ENCODE data around the gene CRYBG2. TPM values are rescaled to one million over a fixed set of nuclear protein-coding genes. Genes with fewer than 3 reads are reported as not detected.

Gene CRYBG2
- total RNA-seq, 1 donor from 2014 or later = 6.3 TPM

DNA sequence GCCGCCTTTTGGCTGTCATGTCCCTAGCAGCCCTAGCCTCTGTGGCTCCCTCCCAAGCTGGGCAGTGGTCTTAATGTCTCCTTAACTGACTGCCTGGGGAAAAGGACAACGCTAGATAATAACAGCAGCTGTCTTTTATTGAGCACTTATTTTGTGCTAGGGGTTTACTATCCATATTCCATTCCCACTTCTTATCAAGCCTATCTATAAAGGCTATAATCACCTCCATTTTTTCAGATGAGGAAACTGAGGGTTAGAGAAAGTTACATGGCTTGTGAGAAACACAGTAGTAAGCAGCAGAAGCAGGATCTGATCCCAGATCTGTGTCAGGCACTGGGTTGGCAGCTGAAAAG lies 67.9 kb downstream of the CRYBG2 start:
- H3K27me3 Mint-ChIP-seq (ENCODE audit: low read depth) = peaks cover 4% of the 10 kb centered on the region
- TF ChIP-seq, protein P1, sequence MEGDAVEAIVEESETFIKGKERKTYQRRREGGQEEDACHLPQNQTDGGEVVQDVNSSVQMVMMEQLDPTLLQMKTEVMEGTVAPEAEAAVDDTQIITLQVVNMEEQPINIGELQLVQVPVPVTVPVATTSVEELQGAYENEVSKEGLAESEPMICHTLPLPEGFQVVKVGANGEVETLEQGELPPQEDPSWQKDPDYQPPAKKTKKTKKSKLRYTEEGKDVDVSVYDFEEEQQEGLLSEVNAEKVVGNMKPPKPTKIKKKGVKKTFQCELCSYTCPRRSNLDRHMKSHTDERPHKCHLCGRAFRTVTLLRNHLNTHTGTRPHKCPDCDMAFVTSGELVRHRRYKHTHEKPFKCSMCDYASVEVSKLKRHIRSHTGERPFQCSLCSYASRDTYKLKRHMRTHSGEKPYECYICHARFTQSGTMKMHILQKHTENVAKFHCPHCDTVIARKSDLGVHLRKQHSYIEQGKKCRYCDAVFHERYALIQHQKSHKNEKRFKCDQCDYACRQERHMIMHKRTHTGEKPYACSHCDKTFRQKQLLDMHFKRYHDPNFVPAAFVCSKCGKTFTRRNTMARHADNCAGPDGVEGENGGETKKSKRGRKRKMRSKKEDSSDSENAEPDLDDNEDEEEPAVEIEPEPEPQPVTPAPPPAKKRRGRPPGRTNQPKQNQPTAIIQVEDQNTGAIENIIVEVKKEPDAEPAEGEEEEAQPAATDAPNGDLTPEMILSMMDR (conservative IDR thresholded peaks at IDR 0.05) = no peak
- peaks cover 2% of the 10 kb centered on the region for H3K36me3 Mint-ChIP-seq (ENCODE audit: low read depth)
- no peaks in the 10 kb centered on the region for H3K9me3 Mint-ChIP-seq
- no peak for DNase-seq (ENCODE audit: low read depth, low spot score)
- H3K4me3 Mint-ChIP-seq = peak overlapping the region; percentile 19
- peaks cover 67% of the 10 kb centered on the region for H3K4me1 Mint-ChIP-seq
- H3K27ac Mint-ChIP-seq (ENCODE audit: unreplicated experiment) = no peak overlapping the region

DNA sequence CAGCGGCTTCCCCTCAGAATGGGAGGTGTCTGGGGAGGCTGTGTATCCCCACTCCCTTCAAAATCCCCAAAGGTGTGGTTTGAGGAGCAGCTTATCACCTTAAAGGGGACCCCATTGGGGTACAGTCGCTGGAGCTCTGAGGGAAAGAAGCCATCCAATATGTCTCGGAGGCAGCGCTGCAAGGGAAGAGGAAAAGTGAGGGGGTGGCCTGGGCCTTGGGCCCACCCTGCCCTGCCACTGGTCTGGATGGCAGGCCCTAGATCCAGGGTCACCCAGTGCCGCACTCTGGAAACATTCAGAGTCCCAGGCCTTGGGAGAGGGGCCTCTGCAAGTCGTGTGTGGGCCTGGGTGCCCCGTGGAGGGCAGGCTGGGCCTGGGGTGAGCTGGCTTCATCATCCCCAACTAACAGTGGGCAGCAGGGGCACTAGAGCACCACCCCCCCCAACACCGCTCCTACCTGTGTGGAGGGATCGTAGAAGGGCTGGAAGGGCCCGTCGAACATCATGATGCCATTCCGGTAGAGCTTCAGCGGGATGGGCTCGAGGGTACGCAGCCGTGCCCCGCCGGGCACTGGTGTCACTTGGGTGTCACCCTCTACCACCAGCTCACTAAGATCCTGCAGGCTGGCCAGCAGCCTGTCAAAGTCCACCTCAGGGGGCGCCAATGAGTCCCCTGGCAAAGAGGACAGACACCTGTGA lies 68.4 kb downstream of the CRYBG2 start:
- peak overlapping the region; percentile 78 for H3K4me3 Mint-ChIP-seq
- peaks cover 5% of the 10 kb centered on the region for H3K27me3 Mint-ChIP-seq (ENCODE audit: low read depth)
- no peak overlapping the region for H3K27ac Mint-ChIP-seq (ENCODE audit: unreplicated experiment)
- H3K4me1 Mint-ChIP-seq = peaks cover 66% of the 10 kb centered on the region
- peak; percentile 56 for DNase-seq (ENCODE audit: low read depth, low spot score)
- H3K36me3 Mint-ChIP-seq (ENCODE audit: low read depth) = peaks cover 4% of the 10 kb centered on the region
- no peaks in the 10 kb centered on the region for H3K9me3 Mint-ChIP-seq
- TF ChIP-seq, protein P1 (conservative IDR thresholded peaks at IDR 0.05) = peak; percentile 55

- peak overlapping the region; percentile 92 for H3K27ac Mint-ChIP-seq (ENCODE audit: unreplicated experiment)
- peaks cover 61% of the 10 kb centered on the region for H3K4me1 Mint-ChIP-seq
- peaks cover 5% of the 10 kb centered on the region for H3K27me3 Mint-ChIP-seq (ENCODE audit: low read depth)
- no peaks in the 10 kb centered on the region for H3K9me3 Mint-ChIP-seq
- H3K36me3 Mint-ChIP-seq (ENCODE audit: low read depth) = peaks cover 4% of the 10 kb centered on the region
- peak overlapping the region; percentile 78 for H3K4me3 Mint-ChIP-seq
- DNase-seq (ENCODE audit: low read depth, low spot score) = peak; percentile 76
- TF ChIP-seq, protein P1 (conservative IDR thresholded peaks at IDR 0.05) = peak; percentile 84
Measured at GRCh38 chr1:26284597-26285347, 69.2 kb downstream of the CRYBG2 start.

GRCh38 chr1:26283871-26284596 lies 69.9 kb downstream of the CRYBG2 start:
- Mint-ChIP-seq H3K27me3 (ENCODE audit: low read depth) (peaks cover 5% of the 10 kb centered on the region), H3K36me3 (ENCODE audit: low read depth) (peaks cover 4% of the 10 kb centered on the region), H3K9me3 (no peaks in the 10 kb centered on the region), H3K27ac (ENCODE audit: unreplicated experiment) (no peak overlapping the region), H3K4me1 (peaks cover 63% of the 10 kb centered on the region), H3K4me3 (peak overlapping the region; percentile 78)
- DNase-seq (ENCODE audit: low read depth, low spot score) = no peak
- TF ChIP-seq, protein P1 (conservative IDR thresholded peaks at IDR 0.05) = no peak

- H3K27me3 Mint-ChIP-seq (ENCODE audit: low read depth) = peaks cover 5% of the 10 kb centered on the region
- H3K4me1 Mint-ChIP-seq = peaks cover 62% of the 10 kb centered on the region
- H3K9me3 Mint-ChIP-seq = no peaks in the 10 kb centered on the region
Measured at GRCh38 chr1:26283279-26283853, 70.6 kb downstream of the CRYBG2 start.

More at GRCh38 chr1:26283279-26283853, 70.6 kb downstream of the CRYBG2 start:
- TF ChIP-seq, protein P1 (conservative IDR thresholded peaks at IDR 0.05) = no peak
- Mint-ChIP-seq H3K27ac (ENCODE audit: unreplicated experiment) (no peak overlapping the region), H3K4me3 (peak overlapping the region; percentile 55), H3K36me3 (ENCODE audit: low read depth) (peaks cover 6% of the 10 kb centered on the region)
- no peak for DNase-seq (ENCODE audit: low read depth, low spot score)
